ENCODE data around the gene MAL.

The MAL gene

DNA sequence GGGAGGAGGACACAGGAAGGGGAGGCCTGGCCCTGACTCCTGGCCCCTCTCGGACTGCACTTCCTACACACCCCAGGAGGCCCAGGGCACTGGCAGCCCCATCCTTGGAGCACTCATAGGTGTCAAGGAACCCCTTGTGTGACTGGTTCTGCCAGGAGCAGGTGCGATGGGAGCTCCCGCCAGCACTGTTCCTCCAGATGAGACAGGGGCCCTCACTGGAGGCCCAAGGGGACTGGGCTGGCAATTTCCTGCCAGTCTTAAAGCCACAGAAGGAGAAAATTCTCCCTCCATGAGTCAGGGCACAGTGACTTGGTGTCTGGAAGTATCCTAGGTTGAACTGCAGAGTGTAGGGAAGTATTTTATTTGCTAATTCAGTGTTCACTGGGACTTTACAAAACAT, 42.8 kb upstream of the MAL start:
- no peaks in the 10 kb centered on the region for H3K9me2 ChIP-seq (ENCODE audit: low read depth, low read length)
- H3K36me3 ChIP-seq (ENCODE audit: insufficient read depth, low read length): no peaks in the 10 kb centered on the region
- no peaks in the 10 kb centered on the region for H4K20me1 ChIP-seq (ENCODE audit: insufficient read depth, low read length)
- no peaks in the 10 kb centered on the region for H3K27me3 ChIP-seq (ENCODE audit: insufficient read depth, low read length)
- H3K79me2 ChIP-seq (ENCODE audit: insufficient read depth, low read length): no peaks in the 10 kb centered on the region
- no peaks in the 10 kb centered on the region for H3K4me1 ChIP-seq (ENCODE audit: insufficient read depth, low read length, severe bottlenecking)
- no peak overlapping the region for H3K9ac ChIP-seq (ENCODE audit: low read length)
- no peak overlapping the region for H3K4me3 ChIP-seq (ENCODE audit: low read depth, low read length, poor library complexity, severe bottlenecking)
- H3K9me3 ChIP-seq (ENCODE audit: low read length): no peaks in the 10 kb centered on the region
- TF ChIP-seq, protein P1, sequence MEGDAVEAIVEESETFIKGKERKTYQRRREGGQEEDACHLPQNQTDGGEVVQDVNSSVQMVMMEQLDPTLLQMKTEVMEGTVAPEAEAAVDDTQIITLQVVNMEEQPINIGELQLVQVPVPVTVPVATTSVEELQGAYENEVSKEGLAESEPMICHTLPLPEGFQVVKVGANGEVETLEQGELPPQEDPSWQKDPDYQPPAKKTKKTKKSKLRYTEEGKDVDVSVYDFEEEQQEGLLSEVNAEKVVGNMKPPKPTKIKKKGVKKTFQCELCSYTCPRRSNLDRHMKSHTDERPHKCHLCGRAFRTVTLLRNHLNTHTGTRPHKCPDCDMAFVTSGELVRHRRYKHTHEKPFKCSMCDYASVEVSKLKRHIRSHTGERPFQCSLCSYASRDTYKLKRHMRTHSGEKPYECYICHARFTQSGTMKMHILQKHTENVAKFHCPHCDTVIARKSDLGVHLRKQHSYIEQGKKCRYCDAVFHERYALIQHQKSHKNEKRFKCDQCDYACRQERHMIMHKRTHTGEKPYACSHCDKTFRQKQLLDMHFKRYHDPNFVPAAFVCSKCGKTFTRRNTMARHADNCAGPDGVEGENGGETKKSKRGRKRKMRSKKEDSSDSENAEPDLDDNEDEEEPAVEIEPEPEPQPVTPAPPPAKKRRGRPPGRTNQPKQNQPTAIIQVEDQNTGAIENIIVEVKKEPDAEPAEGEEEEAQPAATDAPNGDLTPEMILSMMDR (IDR thresholded peaks at IDR 0.05; ENCODE audit: low read length): no peak
- no peak for TF ChIP-seq EZH2 (IDR thresholded peaks at IDR 0.05; ENCODE audit: borderline replicate concordance, low read length)
- H2AFZ ChIP-seq (ENCODE audit: low read length): no peak overlapping the region
- H3F3A ChIP-seq (ENCODE audit: insufficient read depth, low read length): no peaks in the 10 kb centered on the region
- H3K27ac ChIP-seq (ENCODE audit: low read depth, low read length, poor library complexity, severe bottlenecking): no peak overlapping the region
- H3K4me2 ChIP-seq (ENCODE audit: low read length): no peak overlapping the region

DNA sequence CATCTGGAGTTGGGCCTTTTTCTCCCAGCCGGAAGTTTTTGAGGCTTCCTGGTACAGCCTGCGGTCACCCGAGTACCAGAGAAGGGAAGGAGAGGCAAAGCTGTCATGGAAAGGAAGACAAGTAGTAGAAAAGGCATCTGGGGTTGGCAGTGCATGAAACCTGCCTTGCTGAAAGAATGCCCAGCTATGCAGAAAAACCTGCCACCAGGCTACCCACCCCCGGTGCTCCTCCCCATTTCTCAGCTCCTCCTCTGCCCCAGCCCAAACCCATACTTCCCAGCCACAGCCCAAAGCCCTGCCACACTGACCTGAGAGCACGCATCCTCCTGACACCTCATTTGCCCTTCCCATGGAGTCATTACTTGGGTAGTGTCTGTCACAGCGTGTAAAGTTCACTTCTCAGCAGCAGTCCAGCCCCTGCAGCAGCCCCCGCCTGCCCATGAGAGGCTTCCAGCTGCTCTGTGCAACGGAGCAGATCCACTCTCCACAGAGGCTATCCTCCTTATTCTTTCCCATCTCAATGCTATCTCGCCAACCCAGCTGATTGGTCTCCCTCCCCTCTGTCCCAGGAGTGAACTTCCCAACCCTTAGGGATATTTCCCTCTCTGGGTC, 40.4 kb upstream of the MAL start:
- no peaks in the 10 kb centered on the region for H3K36me3 ChIP-seq (ENCODE audit: insufficient read depth, low read length)
- no peak overlapping the region for H3K27ac ChIP-seq (ENCODE audit: low read depth, low read length, poor library complexity, severe bottlenecking)

DNA sequence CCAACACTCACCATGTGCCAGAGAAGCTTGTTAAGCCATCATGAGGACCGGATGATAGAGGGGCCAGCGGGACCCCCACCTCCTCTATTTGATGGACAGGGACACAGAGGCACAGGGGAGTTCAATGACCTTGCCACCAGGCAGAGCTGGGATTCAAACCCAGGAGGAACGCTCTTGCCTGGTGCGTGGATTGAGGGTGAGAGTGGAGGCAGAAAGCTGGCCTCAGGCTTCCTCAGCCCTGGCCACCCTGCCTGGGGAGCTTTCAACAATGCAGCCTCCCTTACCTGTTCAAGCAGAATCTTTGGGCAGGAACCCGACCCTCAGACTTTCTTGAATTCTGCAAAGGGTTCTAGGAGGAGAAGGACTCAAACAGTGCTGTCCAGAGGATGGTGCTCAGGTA, 39.9 kb upstream of the MAL start:
- Histone ChIP-seq H3K9ac (ENCODE audit: low read length) (no peak overlapping the region), H3K9me3 (ENCODE audit: low read length) (no peaks in the 10 kb centered on the region), H4K20me1 (ENCODE audit: insufficient read depth, low read length) (no peaks in the 10 kb centered on the region), H3K27me3 (ENCODE audit: insufficient read depth, low read length) (0 out of 2 replicates have a peak, but pooled peaks cover 3% of the 10 kb centered on the region), H3K79me2 (ENCODE audit: insufficient read depth, low read length) (no peaks in the 10 kb centered on the region), H3K36me3 (ENCODE audit: insufficient read depth, low read length) (no peaks in the 10 kb centered on the region), H3K4me3 (ENCODE audit: low read depth, low read length, poor library complexity, severe bottlenecking) (no peak overlapping the region), H3K27ac (ENCODE audit: low read depth, low read length, poor library complexity, severe bottlenecking) (no peak overlapping the region), H3K4me2 (ENCODE audit: low read length) (no peak overlapping the region), H3F3A (ENCODE audit: insufficient read depth, low read length) (no peaks in the 10 kb centered on the region), H2AFZ (ENCODE audit: low read length) (no peak overlapping the region), H3K9me2 (ENCODE audit: low read depth, low read length) (no peaks in the 10 kb centered on the region), H3K4me1 (ENCODE audit: insufficient read depth, low read length, severe bottlenecking) (no peaks in the 10 kb centered on the region)
- no peak for TF ChIP-seq EZH2 (IDR thresholded peaks at IDR 0.05; ENCODE audit: borderline replicate concordance, low read length)
- TF ChIP-seq, protein P1 (IDR thresholded peaks at IDR 0.05; ENCODE audit: low read length): no peak

More for the DNA sequence above, 40.4 kb upstream of the MAL start:
- Histone ChIP-seq H3K9me3 (ENCODE audit: low read length) (no peaks in the 10 kb centered on the region), H3K4me1 (ENCODE audit: insufficient read depth, low read length, severe bottlenecking) (no peaks in the 10 kb centered on the region), H3K4me3 (ENCODE audit: low read depth, low read length, poor library complexity, severe bottlenecking) (no peak overlapping the region), H4K20me1 (ENCODE audit: insufficient read depth, low read length) (no peaks in the 10 kb centered on the region), H2AFZ (ENCODE audit: low read length) (no peak overlapping the region), H3K9ac (ENCODE audit: low read length) (no peak overlapping the region), H3F3A (ENCODE audit: insufficient read depth, low read length) (no peaks in the 10 kb centered on the region), H3K4me2 (ENCODE audit: low read length) (no peak overlapping the region), H3K27me3 (ENCODE audit: insufficient read depth, low read length) (0 out of 2 replicates have a peak, but pooled peaks cover 3% of the 10 kb centered on the region), H3K79me2 (ENCODE audit: insufficient read depth, low read length) (no peaks in the 10 kb centered on the region), H3K9me2 (ENCODE audit: low read depth, low read length) (no peaks in the 10 kb centered on the region)
- TF ChIP-seq, protein P1 (IDR thresholded peaks at IDR 0.05; ENCODE audit: low read length): no peak
- no peak for TF ChIP-seq EZH2 (IDR thresholded peaks at IDR 0.05; ENCODE audit: borderline replicate concordance, low read length)

Measured in OCI-LY1 (cell line).